Pons (tissue), 1 donor: ENCODE results near the gene SDK1.

Experiments
- DNase-seq: peaks from one replicate; pipeline ENCODE4 v3.0.0-alpha.2; 2016; ENCODE audit warnings: low spot score

The SDK1 gene

GRCh38 chr7:3292694-3293093 is 8.4 kb upstream of the SDK1 start:
- DNase-seq: no peak

- DNase-seq: no peak
Observed at GRCh38 chr7:3294432-3295100, 6.5 kb upstream of the SDK1 start.

GRCh38 chr7:3297105-3297819 is 3.8 kb upstream of the SDK1 start:
- no peak for DNase-seq

GRCh38 chr7:3300221-3300650 is 816 bp upstream of the SDK1 start:
- DNase-seq: no peak

GRCh38 chr7:3301449-3301731 is 338 bp downstream of the SDK1 start:
- DNase-seq: no peak

- DNase-seq: peak; percentile 57
Observed at GRCh38 chr7:3301831-3302618, 973 bp downstream of the SDK1 start.

- DNase-seq: no peak
Observed at GRCh38 chr7:3302681-3303320, 1.7 kb downstream of the SDK1 start.

GRCh38 chr7:3304131-3304530 is 3.1 kb downstream of the SDK1 start:
- DNase-seq: no peak

- no peak for DNase-seq
Observed at GRCh38 chr7:3307435-3307834, 6.4 kb downstream of the SDK1 start.

- no peak for DNase-seq
Observed at GRCh38 chr7:3309140-3309539, 8.1 kb downstream of the SDK1 start.

- DNase-seq: no peak
Observed at GRCh38 chr7:3309956-3310355, 8.9 kb downstream of the SDK1 start.

GRCh38 chr7:3310884-3311283 is 9.8 kb downstream of the SDK1 start:
- DNase-seq: no peak

GRCh38 chr7:3312583-3312982 is 11.5 kb downstream of the SDK1 start:
- no peak for DNase-seq

GRCh38 chr7:3318874-3319273 is 17.8 kb downstream of the SDK1 start:
- DNase-seq: no peak

GRCh38 chr7:3321206-3321605 is 20.2 kb downstream of the SDK1 start:
- no peak for DNase-seq

- DNase-seq: no peak
Observed at GRCh38 chr7:3321745-3322144, 20.7 kb downstream of the SDK1 start.

GRCh38 chr7:3326246-3326645 is 25.2 kb downstream of the SDK1 start:
- DNase-seq: no peak

- DNase-seq: no peak
Observed at GRCh38 chr7:3327099-3327498, 26.0 kb downstream of the SDK1 start.

- DNase-seq: no peak
Observed at GRCh38 chr7:3327655-3328054, 26.6 kb downstream of the SDK1 start.

GRCh38 chr7:3332308-3332707 is 31.3 kb downstream of the SDK1 start:
- no peak for DNase-seq

GRCh38 chr7:3333861-3334260 is 32.8 kb downstream of the SDK1 start:
- no peak for DNase-seq

- no peak for DNase-seq
Observed at GRCh38 chr7:3336042-3336665, 35.1 kb downstream of the SDK1 start.
